ENCODE results near the gene PRR16.

The PRR16 gene

DNA sequence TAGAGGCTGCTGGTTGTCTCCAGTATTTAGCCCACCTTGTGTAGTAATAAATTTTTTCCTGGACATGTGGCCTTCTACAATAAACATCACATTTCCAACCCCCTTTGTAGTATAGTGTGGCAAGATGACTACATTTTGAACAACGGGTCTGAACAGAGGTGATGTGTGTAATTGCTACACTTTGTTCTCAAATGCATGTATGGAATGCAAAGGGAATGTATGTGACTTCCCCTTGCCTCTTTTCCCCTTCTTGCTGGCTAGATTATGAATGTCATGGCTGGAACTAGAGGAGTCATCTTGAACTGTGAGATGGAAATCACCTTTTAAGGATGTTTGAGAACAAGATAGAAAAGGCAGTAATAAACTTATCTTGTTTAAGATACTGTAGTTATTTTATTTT lies 54.5 kb downstream of the PRR16 start:
- DNase-seq: no peak

DNA sequence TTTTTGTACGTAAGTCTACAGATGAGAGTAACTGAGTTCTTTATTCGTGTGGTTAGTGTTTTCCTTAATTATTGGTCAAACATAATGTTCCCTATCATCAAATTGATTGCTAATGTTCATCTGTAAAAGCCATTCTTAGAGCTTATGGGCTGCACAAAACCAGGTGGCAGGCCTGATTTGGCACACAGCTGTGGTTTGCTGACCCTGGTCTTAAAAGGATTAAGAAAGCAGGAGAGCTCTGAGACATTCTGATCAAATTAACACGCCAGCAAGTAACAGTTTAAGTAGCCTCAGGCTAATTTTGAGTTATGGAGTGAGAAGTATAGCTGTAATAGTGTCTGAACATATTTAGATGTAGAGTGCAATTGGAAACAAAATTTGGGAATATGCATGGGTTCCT lies 63.2 kb downstream of the PRR16 start:
- no peak for DNase-seq

DNA sequence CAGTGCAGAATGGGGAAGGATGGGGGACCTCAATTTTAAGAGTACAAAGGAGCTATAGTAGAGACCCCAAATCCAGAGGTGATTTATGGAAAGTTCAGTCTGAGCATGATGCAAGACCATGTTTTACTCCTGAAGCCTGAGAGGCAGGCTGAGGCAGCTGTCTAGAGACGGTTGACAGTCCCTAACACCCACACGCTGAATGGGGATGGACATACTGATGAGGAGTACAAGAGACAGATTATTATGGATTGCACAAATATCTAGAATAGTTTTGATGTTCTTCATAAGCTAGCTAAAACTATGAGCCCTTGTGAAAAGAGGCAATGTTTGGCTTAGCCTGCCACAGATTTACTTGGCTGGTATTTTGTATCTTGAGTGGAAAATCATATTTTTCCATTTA lies 64.5 kb downstream of the PRR16 start:
- DNase-seq: no peak

DNA sequence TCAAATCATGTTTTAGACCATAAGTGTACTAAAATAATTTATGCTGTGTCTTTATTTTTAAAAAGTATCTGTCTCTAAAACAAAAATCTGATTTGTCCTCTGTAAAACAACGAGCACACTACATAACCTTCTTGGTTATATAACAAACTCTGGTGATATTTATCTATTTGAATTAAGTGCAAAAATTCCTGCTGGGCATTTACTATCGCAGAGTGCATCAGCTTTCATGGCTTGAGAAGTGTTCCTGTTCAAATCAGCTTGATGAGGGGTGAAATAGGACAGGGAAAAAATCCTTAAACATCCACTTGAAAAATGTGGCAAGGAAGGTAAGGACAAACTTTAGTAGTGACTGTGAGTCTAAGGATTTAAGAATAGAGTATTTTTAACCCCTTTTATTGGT lies 65.3 kb downstream of the PRR16 start:
- no peak for DNase-seq

DNA sequence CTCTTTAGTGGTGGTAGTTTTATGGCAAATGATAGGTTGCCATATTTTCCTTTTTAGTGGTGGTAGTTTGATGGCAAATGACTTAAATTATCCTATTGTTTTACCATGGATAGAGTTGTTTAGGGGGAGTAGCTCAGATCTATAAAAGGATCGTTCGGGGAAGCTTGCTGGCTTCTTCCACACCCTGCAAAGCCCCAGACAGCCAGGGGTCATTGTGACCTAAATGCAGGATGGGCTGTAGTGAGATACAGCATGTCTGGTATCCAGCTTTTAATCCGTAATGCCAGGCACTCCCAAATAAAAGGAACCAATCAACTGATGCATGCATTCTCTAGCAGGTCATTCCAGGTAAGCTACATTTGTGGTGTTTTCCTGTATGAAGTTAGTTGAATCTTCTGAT lies 67.1 kb downstream of the PRR16 start:
- DNase-seq: no peak

DNA sequence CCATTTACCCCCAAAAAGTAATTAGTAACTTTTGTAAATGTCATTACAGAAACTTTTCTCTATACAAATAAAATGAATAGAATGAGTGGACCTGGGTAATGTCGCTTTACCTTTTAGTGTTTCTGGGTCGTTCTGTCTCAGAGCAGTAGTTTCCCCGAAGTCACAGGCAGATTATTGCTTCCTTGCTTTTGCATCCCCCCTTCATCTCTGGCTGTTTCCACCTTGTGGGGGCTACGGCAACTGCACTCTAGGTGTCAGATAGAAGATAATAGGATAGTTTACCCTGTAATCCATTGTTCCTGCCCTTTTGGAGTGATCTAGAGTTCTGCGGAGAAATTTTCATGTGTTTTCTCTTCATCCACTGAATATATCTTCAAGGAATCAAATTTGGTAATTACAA lies 68.7 kb downstream of the PRR16 start:
- no peak for DNase-seq

DNA sequence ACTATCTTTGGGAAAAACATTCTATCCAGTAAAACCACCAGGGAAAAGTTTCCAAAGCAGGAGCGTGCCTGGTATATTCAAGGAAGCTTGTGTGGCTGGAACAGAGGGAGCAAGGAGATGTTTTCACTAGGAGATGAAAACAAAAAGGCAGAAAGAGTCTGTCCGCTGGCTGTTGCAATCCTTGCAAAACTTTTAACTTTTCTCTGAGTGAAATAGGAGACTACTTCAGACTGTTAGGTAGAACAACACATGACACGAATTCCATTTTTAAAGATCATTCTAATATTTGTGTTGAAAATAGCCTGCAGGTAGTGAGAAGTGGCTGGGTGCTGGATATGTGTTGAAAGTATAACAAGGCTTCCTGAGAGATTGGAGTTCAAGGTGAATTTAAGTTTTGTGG lies 69.5 kb downstream of the PRR16 start:
- DNase-seq: no peak

DNA sequence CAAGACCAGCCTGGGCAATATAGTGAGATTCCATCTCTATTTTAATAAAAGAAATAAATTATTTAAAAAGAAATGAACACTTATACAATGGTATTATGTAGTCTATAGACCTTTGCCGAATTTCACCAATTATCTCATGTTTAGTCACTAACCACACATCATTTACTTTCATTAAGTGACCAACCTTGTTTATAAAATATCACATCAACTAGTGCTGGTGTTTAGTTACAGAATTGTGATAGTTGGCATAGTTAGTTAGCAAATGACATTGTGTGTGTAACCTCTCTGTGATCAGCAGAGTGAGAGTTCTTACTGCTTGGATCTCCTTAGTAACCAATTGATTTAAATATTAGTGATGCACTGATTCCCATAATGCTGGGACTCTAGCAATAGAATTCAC lies 71.8 kb downstream of the PRR16 start:
- no peak for DNase-seq

DNA sequence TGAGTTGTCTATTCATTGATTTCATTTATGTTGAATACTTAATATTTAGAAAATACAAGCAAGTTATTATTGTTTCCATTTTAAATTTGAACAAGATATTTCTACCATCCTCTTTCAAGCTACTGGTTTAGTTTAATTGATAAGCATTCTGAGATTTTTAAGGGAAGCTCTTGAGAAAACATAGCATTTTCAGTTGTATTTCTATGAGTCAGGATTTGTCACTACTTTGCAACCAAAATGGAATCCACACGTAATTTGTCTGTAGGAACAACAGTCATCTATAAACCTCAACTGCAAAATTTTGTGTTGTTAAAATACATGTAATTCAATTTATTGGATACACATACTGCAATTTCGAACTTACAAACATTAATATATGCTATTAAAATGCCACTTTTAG lies 74.0 kb downstream of the PRR16 start:
- DNase-seq: no peak

DNA sequence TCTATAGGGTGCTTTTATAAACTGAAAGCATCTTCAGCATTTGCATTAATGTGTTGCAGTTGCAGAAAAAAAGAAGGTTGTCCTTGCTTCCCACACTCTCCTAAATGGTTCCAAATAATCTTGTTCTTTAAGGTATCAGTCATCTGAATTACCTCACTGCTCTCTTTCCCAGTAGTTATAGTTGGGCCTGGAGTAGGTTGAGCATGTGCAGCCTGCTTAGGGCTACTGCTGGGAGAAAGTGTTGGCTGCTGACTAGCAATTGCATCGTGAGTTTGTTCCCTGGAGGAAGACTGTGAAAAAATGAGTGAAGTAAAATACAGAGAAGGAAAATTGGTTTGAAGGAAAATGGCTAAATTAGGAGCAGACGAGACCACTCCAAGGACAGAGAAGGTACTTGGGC lies 74.5 kb downstream of the PRR16 start:
- DNase-seq: no peak

DNA sequence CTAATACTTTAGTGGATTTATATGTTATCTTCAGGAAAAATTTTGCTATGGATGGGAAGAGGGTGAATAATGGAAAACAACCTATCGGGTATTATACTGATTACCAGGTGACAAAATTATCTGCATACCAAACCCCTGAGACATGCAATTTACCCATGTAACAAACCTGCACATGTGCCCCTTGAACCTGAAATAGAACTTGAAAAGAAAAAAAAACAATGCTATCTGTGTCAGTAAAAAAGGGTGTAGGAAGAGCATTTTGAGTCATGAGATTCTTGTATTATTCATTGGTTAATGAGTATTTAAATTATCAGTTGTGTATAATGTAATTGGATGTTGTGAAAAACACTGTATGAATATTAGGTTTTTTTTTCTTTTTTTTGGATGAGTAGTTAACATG lies 75.4 kb downstream of the PRR16 start:
- no peak for DNase-seq

DNA sequence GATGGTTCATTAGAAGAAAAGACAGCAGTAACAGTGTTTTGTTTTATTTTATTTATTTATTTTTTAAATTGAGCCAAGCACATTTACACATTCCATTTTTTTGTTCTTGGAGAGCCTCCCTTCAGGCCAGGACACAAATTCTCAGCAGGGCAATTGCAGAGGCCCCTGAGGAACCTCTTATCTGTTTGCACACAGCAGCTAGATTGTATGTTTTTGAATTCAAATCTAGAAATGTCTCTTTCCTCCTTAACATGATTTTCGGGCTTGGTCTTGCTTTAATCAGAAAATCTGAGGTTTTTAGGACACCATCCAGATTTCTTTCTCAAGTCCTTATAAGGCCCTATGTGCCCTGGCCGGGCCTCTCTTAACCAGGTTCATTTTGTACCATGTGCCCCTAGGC lies 76.0 kb downstream of the PRR16 start:
- DNase-seq: no peak

DNA sequence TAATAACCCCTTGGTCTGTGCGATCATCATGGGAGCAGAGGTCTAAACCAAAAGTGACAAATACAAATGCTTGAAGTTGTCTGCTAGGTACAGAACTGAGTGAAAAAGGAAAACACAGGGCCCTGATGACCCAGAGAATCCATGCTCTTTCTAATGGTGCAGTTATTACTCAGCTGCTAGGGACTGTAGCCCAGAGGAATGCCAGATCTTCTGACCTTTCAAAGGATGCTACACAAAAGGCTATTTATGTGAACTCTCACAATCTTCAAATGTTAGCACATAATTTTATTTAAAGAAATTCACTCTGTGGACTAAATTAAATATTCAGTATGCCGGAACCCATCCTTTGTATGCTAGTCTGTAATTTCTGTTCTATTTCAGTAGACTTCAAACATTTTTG lies 79.9 kb downstream of the PRR16 start:
- no peak for DNase-seq

DNA sequence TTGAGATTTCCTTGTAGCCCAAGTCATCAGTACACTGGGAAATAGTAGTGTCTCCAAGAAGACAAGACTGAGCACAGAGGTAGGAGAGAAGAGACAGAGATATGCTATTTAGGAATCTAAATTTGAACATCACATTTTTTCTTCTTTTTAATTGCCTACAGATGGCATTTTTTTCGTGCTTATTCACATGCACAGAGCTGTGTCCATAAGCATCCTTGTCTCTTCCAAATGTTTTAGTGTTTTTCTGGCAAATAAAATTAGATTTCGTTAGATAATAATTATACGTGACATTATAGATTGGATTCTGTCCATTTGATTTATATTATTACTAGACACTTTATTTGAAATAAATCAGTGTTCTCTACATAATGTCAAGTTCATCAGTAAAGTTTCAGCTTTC lies 80.9 kb downstream of the PRR16 start:
- DNase-seq: no peak

DNA sequence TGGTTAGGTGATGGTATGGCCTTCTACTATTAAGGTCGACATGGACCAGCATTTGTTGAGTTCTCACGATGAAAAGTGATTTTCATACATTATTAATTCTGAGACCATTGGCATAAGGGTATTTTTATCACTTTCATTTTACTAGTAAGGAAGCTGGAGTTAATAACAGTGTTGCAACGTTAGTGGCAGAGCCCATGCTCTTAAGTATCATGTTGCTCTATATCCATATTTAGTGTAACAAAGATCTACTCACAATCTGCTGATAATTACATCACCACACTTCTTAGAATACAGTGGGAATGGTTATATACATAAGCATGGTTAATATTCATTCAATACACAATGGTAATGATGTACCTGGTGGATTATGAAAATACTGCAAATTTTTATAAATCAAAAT lies 81.9 kb downstream of the PRR16 start:
- no peak for DNase-seq

DNA sequence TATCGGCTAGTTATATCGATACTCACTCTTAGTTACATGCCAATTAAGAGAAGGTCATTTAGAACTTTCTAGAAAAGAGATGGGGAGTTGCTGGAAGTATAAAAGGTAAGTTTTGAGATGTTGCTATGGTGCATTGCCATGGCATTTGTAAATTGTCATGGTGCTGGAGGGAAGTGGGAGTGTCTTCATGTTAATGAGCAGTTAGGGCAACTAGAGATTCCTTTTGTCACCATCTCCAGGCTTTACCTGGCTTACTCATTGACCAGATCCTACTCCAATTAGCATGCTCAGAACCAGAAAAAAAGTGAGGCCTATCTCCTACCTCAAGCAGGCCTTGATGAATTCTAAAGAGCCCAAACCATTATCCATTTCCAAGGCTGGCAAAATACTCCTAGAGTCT lies 82.8 kb downstream of the PRR16 start:
- DNase-seq: no peak

DNA sequence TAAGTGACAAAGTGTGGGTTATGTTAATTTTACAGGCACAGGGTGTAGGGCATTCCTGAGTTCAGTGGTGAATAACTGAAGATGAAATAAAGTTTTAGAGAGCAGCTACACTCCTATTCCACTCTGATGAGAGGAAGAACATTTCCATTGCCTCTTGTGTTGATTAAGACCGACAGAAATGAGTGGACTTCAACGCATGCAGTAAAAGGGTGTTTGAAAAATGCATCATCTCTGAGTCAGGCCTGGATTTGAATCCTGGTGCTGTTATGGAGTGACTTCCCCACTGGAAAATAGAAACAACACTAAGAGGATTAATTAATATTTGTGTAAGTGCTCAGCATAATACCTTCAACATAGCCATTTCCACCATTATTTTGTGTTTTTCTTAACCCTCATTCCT lies 86.3 kb downstream of the PRR16 start:
- DNase-seq: no peak

DNA sequence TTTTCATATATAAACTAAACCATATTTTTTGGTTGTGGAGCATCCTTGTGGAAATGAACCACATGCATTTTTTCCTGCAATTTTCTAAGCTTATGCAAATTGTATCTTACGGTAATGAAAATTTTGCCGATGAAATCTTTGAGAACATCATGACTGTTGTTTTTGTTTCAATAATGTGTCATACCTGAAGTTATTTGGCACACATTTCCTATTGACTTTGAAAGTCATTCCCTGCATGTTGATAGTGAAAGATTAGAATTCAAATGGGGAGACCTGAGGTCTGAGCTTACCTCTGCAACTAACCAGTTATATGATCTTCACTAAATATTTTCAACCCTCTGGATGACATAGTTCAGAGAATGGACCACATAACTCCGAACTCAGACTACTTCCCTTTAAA lies 88.5 kb downstream of the PRR16 start:
- DNase-seq: no peak

DNA sequence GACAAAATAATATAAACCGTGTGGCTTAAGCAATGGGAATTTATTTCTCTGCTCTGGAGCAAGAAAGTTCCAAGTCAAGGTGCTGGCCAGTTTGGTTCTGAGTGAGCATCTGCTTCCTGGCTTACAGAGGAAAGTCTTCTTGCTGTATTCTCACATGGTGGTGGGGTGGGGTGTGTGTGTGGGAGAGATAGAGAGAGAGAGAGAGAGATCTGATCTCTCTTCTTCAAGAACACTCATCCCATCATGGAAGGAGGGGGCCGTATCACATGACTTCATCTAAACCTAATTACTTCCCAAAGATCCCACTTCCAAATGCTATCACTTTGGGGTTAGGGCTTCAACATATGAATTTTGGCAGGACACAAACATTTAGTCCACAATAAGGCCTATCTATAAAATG lies 91.2 kb downstream of the PRR16 start:
- DNase-seq: no peak

DNA sequence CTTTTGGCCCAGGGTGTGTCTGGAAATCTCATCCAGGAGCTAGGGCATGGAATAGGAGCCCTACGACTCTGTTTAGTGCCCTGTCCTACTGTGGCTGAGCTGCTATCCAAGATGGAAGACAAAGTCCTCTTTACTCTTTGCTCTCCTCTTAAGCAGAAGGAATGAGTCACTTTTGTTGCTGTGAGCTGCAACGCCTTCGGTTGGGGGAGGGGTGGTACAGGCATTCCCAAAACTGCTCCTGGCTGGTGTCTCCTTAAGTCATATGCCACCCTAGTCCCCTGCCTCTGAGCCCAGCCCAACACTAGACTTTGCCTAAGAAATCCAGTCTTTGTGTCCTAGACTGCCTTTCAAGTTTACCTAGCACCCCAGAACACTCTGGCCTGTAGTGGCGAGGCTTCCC lies 99.9 kb downstream of the PRR16 start:
- no peak for DNase-seq

DNA sequence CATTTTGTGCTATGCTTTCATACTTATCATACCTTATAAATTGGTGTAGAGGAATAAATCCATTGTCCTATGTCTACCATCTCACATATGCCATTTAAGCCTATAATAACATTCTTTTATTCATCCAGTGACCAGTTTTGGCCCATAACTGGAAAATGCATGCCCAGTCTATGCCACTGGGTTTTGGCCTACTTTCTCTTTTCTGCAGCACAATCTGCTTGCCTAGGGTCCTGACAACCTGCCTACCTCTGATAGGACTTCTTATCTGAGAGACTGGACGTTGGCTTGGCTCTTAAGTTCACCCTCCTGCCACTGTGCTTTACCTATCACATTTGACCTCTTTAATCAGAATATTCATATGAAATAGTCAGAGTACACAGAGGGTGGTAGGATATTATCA lies 103.0 kb downstream of the PRR16 start:
- no peak for DNase-seq

DNA sequence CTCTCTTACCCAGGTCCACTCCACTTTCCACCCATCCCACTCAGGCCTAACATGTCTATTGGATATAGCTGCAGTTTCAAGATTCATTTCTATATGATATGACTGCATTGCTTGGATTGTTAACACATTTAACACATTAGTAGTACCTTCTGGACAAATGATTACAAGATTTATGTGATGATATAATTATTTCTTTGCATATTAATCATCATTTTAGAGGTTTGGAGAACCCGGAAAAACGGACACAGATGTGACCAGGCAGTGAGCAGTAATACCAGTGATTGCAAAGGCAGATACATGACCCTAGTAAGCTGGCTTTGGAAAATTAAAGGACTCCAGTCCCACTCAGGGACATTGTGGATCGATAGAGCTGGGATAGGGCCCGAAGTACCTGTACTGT lies 103.8 kb downstream of the PRR16 start:
- DNase-seq: no peak

DNA sequence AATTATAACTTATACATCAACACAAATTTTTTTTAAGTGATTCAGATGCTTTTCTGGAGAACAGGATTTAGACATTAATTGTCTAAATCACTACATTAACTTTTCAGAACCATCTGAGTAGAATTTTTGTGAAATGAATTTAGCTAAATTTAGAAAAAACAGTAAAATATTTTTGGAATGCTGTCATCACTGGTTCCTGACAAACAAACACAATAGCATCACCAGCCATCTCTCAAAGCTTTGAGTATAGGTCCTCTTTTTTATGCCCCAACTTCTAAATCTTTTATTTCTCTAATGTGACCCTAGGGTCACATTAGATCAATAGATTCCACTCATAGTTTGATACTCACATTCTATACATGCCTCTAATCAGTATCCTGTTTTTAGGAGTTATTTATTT lies 104.6 kb downstream of the PRR16 start:
- no peak for DNase-seq

DNA sequence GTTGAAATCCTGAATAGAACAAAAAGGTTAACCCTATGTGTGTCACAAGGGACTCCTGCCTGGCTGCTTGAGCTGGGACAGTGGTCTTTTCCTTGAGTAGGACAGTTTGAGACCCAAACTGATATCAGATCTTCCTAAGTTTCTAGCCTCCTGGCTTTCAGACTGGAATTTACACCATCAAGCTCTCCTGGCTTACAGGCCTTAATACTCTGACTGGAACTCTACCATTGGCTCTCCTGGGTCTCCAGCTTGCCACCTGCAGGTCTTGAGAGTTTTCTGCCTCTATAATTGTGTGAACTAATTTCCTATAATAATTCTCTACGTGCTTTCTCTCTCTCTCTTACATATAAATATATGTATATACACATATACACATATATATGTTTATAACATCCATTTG lies 112.5 kb downstream of the PRR16 start:
- no peak for DNase-seq

DNA sequence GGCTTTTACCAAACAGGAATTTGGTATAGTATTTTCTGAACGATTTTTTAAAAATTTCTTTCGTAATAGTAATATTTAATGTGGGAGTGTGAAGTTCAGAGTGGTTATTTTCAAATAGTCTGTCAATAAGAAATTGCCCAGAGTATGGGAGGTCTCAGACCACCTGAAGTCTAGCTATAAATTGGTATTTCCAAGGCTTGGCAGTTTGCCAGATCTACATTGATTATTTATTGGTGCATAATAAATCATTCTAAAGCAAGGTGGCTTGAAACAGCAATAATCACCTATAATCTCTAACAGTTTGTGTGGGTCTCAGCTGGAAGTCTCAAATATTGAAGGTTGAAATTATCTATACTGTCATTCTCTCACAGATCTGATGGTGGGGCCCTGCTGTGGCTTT lies 118.5 kb downstream of the PRR16 start:
- DNase-seq: no peak

DNA sequence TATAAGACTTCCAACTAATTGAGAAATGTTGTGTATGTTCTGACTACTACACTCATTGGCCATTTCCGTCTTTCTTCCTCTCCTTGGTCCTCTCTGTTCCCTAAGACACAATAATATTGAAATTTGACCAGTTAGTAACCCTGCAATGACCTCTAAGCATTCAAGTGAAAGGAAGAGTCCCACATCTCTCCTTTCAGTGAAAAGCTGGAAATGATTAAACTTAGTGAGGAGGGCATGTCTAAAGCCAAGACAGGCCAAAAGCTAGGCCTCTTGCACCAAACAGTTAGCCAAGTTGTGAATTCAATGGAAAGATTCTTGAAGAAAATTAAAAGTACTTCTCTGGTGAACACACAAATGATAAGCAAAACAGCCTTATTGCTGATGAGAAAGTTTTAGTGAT lies 122.5 kb downstream of the PRR16 start:
- DNase-seq: no peak

DNA sequence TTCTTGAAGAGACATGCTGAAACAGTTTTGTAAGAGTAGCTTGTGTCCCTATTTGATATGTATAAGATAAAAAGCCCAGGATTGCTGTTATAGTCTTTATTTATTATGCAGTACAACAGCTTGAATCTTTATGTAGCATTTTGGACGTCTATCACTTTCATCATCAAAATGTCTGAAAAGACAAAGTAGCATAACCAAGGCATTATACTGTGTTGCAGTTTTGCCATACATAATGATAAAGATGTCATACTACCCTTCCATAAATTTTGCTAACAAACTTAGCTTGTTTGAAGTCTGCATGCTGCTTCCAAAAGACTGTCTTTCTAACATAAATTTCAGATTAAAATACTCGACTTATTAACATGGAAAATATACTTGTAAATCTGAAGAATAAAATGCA lies 127.8 kb downstream of the PRR16 start:
- DNase-seq: no peak

Data from SIG-M5 (cell line).